HG03342 (cell line): ENCODE data around the gene MLF1.

Experiments
- ATAC-seq: cut with Tn5 transposase; IDR thresholded peaks from one replicate; pipeline ENCODE4 v1.9.1; 2021; ENCODE audit warnings: mild to moderate bottlenecking, moderate library complexity; ENCODE audit not compliant: unreplicated experiment

The MLF1 gene

GRCh38 chr3:158573714-158574113 is 2.7 kb downstream of the MLF1 start:
- ATAC-seq: no peak

- ATAC-seq: no peak
These were observed 3.7 kb downstream of the MLF1 start for GRCh38 chr3:158574646-158575045.

DNA sequence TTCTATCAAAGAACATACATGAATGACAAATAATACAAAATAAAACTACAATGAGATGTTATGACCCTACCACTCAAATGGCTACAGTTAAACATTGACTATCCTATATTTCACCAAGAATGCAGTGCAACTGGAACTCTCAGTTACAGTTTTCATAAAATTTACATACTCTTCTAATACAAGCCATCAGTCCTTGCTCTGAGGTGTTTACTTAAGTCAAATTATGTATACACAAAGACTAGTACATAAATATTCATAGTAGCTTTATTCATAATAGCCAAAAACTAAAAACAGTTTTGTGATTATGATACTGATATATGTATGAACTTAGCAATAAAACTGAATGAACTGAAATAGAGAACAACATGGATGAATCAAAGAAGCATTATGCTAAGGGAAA is 19.2 kb downstream of the MLF1 start:
- no peak for ATAC-seq

DNA sequence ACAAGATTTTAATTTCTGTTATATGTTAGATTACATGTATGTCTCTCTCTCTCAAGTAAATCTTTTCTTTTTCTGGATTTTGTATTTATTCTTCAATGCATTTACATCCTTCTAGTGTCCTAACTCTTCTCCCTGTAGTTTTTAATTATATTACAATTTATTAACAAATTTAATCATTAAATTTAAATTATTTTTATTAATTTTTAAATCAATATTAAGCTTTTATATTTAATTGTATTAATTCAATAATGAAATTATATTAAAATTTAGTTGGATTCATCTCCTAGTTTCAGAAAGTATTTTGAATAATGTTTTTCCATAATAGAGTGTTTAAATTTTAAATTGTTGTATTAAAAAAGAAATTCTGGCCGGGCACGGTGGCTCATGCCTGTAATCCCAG is 29.8 kb downstream of the MLF1 start:
- no peak for ATAC-seq

GRCh38 chr3:158602227-158602626 is 31.2 kb downstream of the MLF1 start:
- no peak for ATAC-seq

GRCh38 chr3:158617982-158618875 is 47.2 kb downstream of the MLF1 start:
- ATAC-seq: no peak

- ATAC-seq: no peak
These were observed 54.9 kb downstream of the MLF1 start for GRCh38 chr3:158625881-158626280.

DNA sequence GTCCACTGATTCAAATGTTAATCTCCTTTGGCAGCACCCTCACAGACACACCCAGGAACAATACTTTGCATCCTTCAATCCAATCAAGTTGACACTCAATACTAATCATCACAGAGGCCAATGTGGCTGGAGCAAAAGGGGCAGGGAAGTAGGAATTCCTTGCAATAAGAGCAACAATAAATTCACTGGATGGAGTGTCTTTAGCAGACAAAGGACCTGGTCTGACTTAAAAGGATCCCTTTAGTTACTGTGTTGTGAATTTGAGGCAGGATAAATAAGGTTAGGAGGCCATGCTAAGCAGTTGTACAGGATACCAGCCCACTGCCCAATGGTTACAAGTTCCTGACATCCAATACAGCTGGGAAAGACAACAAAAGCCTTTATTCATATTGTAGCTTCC is 61.0 kb downstream of the MLF1 start:
- no peak for ATAC-seq

GRCh38 chr3:158640646-158641045 is 69.7 kb downstream of the MLF1 start:
- ATAC-seq: no peak

DNA sequence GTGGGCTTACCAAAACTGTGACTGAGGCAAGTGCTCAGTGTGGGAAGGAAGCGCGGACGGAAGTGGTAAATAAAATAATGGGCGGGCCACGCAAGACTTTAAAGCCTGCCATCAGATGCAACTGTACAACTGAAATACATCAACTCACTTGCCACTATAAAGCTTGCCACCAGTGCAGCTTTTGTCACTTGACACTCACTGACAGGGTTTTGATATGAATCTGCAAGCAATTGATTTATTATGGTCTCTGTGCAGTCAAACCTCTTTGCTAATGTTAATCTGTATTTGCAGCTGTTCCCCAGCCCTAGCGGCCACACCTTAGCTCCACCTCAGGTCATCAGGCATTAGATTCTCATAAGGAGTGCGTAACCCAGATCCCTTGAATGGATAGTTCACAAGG is 71.0 kb downstream of the MLF1 start:
- no peak for ATAC-seq

DNA sequence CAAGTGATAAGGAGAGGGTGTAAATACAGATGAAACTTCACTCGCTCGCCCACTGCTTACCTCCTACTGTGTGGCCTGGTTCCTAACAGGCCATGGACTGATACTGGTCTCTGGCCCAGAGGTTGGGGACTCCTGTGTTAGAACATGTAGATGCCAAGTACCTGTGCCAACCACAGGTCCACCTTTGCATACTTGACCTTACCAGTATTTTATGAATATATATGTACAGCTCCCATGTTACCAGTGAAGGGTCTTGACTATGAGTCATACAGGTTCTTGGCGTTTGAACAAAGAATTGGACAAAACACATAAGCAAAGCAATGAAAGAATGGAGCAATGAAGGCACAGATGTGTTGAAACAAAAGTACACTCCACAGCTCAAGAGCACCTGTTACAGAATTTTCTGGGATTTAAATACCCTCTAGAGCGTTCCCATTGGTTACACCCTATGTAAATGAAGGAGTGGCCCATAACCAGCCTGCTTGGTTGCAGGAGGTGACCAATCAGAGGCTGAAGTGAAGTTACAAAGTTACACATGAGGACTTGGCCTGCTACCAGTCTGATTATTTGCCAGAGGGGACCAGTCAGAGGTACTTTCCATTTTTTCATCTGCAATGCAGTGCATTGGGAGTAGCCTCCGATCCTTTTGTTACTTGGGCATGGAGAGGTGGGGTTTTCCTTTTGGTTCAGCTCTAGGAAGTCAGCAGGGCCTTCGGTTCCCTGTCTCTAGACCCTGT is 71.6 kb downstream of the MLF1 start:
- no peak for ATAC-seq

- ATAC-seq: peak; percentile 98
These were observed 73.4 kb downstream of the MLF1 start, which contains the start of gene GFM1 for GRCh38 chr3:158644345-158644908. GFM1 (plus strand) TSS chr3:158644527; CDS start chr3:158644635, 108 bp downstream.

- no peak for ATAC-seq
These were observed 78.8 kb downstream of the MLF1 start for GRCh38 chr3:158649791-158650190.

GRCh38 chr3:158651192-158651591 is 80.2 kb downstream of the MLF1 start:
- no peak for ATAC-seq

- ATAC-seq: no peak
These were observed 81.5 kb downstream of the MLF1 start for GRCh38 chr3:158652463-158652862.
